ENCODE data around the gene ASS1.

ASS1 gene

DNA sequence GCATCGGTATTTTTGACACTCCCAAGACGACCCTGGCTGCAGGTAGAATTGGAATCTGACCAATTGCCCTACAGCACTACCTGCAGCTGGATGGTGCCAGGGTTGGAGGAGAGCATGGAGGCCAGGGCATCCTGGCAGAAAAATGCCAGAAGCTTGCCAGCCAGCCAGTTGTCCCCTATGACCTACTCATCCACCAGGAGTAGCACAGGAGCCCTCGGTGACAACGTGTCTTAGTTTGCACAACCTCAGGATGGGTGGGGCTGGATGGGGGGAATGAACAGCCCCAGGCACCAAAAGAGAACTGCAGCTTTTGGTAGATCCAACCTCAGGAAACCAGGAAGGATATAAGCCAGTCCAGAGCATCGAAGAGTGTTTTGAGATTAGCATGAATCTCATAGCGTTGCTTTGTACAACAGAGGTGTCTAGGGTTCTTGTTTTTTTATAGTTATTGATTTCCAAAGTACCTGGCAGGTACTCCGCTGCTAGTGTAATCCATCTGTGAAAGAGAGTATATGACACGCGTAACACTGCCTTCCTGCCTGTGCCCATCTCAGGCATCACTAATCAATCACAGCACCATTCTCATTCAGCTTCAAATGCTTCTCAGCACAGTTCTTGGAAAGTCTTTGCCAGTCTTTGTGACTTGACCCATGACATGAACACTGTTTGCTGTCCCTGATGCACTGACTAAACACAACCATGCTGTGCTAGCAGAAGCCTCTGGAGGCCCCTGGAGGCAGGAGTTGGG, 36.7 kb upstream of the ASS1 start:
- no peaks in the 10 kb centered on the region for H3K9me3 ChIP-seq (ENCODE audit: control insufficient read depth, low read length)
- H3K4me3 ChIP-seq (ENCODE audit: low read length): no peak overlapping the region
- H3K9ac ChIP-seq (ENCODE audit: low read length): no peak overlapping the region
- H3K27me3 ChIP-seq (ENCODE audit: control insufficient read depth, insufficient read depth, low read length): no peaks in the 10 kb centered on the region
- H3K4me1 ChIP-seq (ENCODE audit: control insufficient read depth, insufficient read depth, low read length): no peaks in the 10 kb centered on the region
- H3K36me3 ChIP-seq (ENCODE audit: control insufficient read depth, insufficient read depth, low read length): no peaks in the 10 kb centered on the region

DNA sequence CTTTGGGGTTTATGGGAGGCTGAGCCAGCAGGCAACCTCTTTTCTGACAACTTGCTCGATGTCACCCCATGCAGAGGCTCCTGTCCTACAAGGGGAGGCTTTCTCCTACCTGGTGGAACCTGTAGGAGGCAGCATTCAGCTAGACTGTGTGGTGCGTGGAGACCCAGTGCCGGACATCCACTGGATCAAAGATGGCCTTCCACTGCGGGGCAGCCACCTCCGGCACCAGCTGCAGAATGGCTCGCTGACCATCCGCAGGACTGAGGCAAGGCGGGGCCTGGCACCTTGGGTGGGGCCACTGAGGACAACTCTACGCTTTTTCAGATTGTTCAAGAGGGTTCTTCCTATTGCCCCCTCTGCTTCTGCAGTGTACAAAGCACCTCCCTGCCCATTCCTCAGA, 36.1 kb upstream of the ASS1 start:
- H3K9ac ChIP-seq (ENCODE audit: low read length): no peak overlapping the region
- H3K9me3 ChIP-seq (ENCODE audit: control insufficient read depth, low read length): no peaks in the 10 kb centered on the region
- no peaks in the 10 kb centered on the region for H3K36me3 ChIP-seq (ENCODE audit: control insufficient read depth, insufficient read depth, low read length)
- H3K4me3 ChIP-seq (ENCODE audit: low read length): no peak overlapping the region
- no peaks in the 10 kb centered on the region for H3K27me3 ChIP-seq (ENCODE audit: control insufficient read depth, insufficient read depth, low read length)
- H3K4me1 ChIP-seq (ENCODE audit: control insufficient read depth, insufficient read depth, low read length): no peaks in the 10 kb centered on the region

DNA sequence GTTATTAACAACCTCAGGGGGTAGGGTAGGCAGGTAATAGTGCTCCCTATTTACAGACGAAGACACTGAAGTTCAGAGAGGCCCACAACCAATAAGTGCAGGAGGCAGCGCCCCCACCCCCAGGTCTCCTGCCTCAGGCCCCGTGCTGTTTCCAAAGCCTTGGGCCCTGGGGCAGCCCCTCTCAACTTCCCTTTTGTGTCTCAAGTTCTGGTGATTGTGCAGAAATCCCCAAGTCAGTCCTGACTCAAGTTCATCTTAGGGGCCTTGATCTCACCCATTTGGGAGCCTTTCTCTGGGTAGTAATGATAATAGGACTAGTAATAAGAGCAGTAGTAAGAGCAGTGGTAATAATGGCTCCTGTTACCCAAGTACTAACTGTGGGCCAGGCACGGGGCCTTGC, 35.5 kb upstream of the ASS1 start:
- H3K4me3 ChIP-seq (ENCODE audit: low read length): no peak overlapping the region
- H3K36me3 ChIP-seq (ENCODE audit: control insufficient read depth, insufficient read depth, low read length): no peaks in the 10 kb centered on the region
- H3K27me3 ChIP-seq (ENCODE audit: control insufficient read depth, insufficient read depth, low read length): no peaks in the 10 kb centered on the region
- no peak overlapping the region for H3K9ac ChIP-seq (ENCODE audit: low read length)
- no peaks in the 10 kb centered on the region for H3K4me1 ChIP-seq (ENCODE audit: control insufficient read depth, insufficient read depth, low read length)
- H3K9me3 ChIP-seq (ENCODE audit: control insufficient read depth, low read length): no peaks in the 10 kb centered on the region

DNA sequence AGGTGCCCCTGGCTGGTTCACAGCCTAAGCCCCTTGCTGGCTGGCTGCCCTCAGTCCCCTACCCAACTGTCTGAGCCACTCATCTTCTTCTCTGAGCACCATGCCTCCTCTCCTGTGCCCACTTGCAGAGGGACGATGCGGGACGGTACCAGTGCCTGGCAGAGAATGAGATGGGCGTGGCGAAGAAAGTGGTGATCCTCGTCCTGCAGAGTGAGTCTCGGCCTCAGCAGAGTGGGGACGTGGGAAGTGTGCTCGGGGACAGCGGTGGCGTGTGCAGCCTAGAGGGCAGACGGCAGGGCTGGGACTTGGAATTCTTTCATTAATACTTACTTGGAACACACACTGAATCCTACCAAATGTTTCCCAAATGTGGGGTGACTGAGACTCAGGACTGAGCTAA, 34.3 kb upstream of the ASS1 start:
- no peak overlapping the region for H3K9ac ChIP-seq (ENCODE audit: low read length)
- no peaks in the 10 kb centered on the region for H3K4me1 ChIP-seq (ENCODE audit: control insufficient read depth, insufficient read depth, low read length)
- no peaks in the 10 kb centered on the region for H3K27me3 ChIP-seq (ENCODE audit: control insufficient read depth, insufficient read depth, low read length)
- no peaks in the 10 kb centered on the region for H3K9me3 ChIP-seq (ENCODE audit: control insufficient read depth, low read length)
- no peaks in the 10 kb centered on the region for H3K36me3 ChIP-seq (ENCODE audit: control insufficient read depth, insufficient read depth, low read length)
- H3K4me3 ChIP-seq (ENCODE audit: low read length): no peak overlapping the region

DNA sequence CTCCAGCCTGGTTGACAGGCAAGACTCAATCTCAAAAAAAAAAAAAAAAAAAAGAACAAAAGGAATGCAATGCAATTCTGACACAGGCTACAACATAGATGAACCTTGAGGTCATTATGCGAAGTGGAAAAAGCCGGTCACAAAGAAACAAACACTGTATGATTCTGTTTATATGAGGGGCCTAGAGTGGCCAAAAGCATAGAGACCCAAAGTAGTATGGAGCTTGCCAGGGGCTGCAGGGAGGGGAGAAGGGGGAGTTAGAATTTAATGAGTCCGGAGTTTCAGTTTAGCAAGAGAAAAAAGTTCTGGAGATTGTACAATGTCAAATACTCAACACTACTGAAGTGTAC, 33.2 kb upstream of the ASS1 start:
- no peaks in the 10 kb centered on the region for H3K36me3 ChIP-seq (ENCODE audit: control insufficient read depth, insufficient read depth, low read length)
- no peak overlapping the region for H3K9ac ChIP-seq (ENCODE audit: low read length)
- no peaks in the 10 kb centered on the region for H3K4me1 ChIP-seq (ENCODE audit: control insufficient read depth, insufficient read depth, low read length)
- no peaks in the 10 kb centered on the region for H3K27me3 ChIP-seq (ENCODE audit: control insufficient read depth, insufficient read depth, low read length)
- no peak overlapping the region for H3K4me3 ChIP-seq (ENCODE audit: low read length)
- H3K9me3 ChIP-seq (ENCODE audit: control insufficient read depth, low read length): no peaks in the 10 kb centered on the region

DNA sequence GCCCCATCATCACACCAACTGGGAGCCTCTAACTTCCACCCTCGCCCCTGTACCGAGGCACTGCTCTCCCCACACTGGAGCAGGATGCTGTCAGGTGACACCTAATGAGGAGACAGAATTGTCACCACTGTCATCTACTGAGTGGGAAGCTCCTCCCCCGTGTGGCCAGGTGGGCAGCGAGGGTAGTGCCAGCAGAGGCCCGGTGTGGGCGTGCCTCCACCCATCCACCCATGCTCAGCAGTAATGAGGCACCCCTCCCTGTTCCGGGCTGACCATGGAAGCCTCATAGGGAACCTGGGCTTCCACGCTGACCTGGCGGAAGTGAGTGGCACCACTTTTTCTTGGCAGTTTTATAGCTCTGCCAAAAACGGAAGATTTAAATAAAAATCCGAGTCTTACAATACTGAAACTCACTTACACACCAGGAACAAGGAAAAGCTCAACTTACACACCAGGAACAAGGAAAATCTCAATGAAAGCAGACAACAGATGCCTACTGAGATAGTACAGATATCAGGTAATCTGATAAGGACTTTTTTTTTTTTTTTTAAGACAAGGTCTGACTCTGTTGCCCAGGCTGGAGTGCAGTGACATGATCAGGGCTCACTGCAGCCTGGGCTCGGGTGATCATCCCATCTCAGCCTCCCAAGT, 30.6 kb upstream of the ASS1 start:
- no peaks in the 10 kb centered on the region for H3K27me3 ChIP-seq (ENCODE audit: control insufficient read depth, insufficient read depth, low read length)
- no peak overlapping the region for H3K9ac ChIP-seq (ENCODE audit: low read length)
- H3K9me3 ChIP-seq (ENCODE audit: control insufficient read depth, low read length): no peaks in the 10 kb centered on the region
- H3K36me3 ChIP-seq (ENCODE audit: control insufficient read depth, insufficient read depth, low read length): no peaks in the 10 kb centered on the region
- H3K4me1 ChIP-seq (ENCODE audit: control insufficient read depth, insufficient read depth, low read length): no peaks in the 10 kb centered on the region
- H3K4me3 ChIP-seq (ENCODE audit: low read length): no peak overlapping the region

DNA sequence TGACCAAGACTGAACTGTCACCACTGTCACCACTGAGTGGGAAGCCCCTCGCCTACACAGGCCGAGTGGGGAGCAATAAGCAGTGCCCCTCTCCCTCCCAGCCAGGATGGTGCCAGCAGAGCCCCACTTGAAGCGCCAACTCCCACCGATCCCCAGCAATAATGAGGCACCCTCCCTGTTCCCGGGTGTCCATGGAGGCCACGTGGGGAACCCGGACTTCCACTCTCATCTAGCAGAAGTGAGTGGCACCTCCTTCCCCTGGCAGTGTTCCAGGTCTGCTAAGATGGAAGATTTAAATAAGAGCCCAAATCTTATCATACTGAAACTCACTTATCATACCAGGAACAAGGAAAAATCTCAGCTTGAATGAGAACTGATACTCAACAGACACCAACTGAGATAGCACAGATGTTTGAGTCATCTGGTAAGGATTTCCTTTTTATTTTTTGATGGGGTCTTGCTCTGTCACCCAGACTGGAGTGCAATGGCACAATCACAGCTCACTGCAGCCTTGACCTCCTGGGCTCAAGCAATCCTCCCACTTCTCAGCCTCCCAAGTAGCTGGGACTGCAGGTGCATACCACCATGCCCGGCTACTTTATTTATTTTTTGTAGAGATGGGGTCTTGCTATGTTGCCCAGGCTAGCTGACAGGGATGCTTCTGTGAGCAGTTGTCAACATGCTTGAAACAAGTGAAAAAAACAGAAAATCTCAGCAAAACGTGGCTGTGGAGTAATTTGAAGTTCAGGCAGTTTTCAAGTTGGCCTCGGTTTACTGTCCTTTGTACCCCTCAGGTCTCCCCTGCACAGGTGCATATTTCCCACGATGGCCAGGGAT, 29.6 kb upstream of the ASS1 start:
- Histone ChIP-seq H3K4me3 (ENCODE audit: low read length) (no peak overlapping the region), H3K4me1 (ENCODE audit: control insufficient read depth, insufficient read depth, low read length) (no peaks in the 10 kb centered on the region), H3K27me3 (ENCODE audit: control insufficient read depth, insufficient read depth, low read length) (no peaks in the 10 kb centered on the region), H3K36me3 (ENCODE audit: control insufficient read depth, insufficient read depth, low read length) (no peaks in the 10 kb centered on the region), H3K9me3 (ENCODE audit: control insufficient read depth, low read length) (no peaks in the 10 kb centered on the region), H3K9ac (ENCODE audit: low read length) (no peak overlapping the region)

DNA sequence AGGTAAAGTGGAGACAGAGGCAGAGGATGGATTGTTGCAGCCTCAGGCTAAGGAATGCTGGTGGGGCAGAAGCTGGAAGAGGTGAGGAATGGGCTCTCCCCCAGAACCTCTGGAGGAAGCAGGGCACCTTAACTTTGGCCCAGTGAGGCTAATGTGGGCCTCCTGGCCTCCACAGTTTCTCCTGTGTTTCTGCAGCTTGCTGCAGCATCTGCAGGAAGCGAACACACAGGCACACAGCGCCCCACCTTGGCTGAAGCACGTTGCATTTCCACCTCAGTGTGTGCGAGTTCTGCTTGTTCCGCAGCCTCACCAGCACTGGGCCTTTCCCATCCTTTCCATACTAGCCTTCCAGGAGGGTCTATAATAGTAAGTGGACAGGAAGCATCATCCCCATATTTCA, 27.2 kb upstream of the ASS1 start:
- Histone ChIP-seq H3K9ac (ENCODE audit: low read length) (no peak overlapping the region), H3K4me3 (ENCODE audit: low read length) (no peak overlapping the region), H3K36me3 (ENCODE audit: control insufficient read depth, insufficient read depth, low read length) (no peaks in the 10 kb centered on the region), H3K9me3 (ENCODE audit: control insufficient read depth, low read length) (no peaks in the 10 kb centered on the region), H3K27me3 (ENCODE audit: control insufficient read depth, insufficient read depth, low read length) (no peaks in the 10 kb centered on the region), H3K4me1 (ENCODE audit: control insufficient read depth, insufficient read depth, low read length) (no peaks in the 10 kb centered on the region)

DNA sequence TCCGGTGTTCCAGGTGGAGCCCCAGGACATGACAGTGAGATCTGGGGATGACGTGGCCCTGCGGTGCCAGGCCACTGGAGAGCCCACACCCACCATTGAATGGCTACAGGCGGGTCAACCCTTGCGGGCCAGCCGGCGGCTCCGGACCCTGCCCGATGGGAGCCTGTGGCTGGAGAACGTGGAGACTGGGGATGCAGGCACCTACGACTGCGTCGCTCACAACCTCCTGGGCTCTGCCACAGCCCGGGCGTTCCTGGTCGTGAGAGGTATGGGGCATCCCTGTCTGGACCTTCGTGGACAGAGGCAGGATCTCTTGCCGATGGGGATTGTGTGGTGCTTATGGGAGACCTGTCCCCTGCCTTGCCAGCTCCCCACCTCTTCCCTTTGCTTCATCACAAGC, 26.0 kb upstream of the ASS1 start:
- H3K9me3 ChIP-seq (ENCODE audit: control insufficient read depth, low read length): no peaks in the 10 kb centered on the region
- H3K27me3 ChIP-seq (ENCODE audit: control insufficient read depth, insufficient read depth, low read length): no peaks in the 10 kb centered on the region
- H3K4me1 ChIP-seq (ENCODE audit: control insufficient read depth, insufficient read depth, low read length): no peaks in the 10 kb centered on the region
- no peaks in the 10 kb centered on the region for H3K36me3 ChIP-seq (ENCODE audit: control insufficient read depth, insufficient read depth, low read length)
- H3K9ac ChIP-seq (ENCODE audit: low read length): no peak overlapping the region
- H3K4me3 ChIP-seq (ENCODE audit: low read length): no peak overlapping the region

DNA sequence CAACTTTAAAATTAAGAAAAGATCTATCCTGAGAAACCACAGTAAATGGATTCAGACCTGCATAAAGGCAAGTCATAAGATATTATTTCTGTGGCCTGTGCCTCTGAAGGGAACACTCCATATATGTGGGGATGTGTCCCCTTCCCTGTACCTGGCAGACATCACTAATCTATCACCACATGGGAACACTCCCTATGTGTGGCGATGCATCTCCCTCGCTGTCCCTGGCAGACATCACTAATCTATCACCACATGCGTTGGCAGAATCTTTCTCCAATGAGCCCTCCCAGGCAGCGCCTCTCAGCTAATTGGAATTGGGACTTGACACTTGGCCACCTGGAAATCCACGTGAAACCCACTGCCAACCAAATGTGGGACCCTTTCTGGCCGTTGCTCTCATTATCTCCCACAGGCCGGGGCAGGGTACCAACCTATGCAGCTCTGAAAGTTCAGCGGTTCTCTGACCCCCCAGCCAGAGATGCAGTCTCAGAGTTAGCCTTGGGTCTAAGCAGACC, 25.2 kb upstream of the ASS1 start:
- H3K27me3 ChIP-seq (ENCODE audit: control insufficient read depth, insufficient read depth, low read length): no peaks in the 10 kb centered on the region
- H3K9ac ChIP-seq (ENCODE audit: low read length): no peak overlapping the region
- H3K9me3 ChIP-seq (ENCODE audit: control insufficient read depth, low read length): no peaks in the 10 kb centered on the region
- H3K4me1 ChIP-seq (ENCODE audit: control insufficient read depth, insufficient read depth, low read length): no peaks in the 10 kb centered on the region
- no peak overlapping the region for H3K4me3 ChIP-seq (ENCODE audit: low read length)
- H3K36me3 ChIP-seq (ENCODE audit: control insufficient read depth, insufficient read depth, low read length): no peaks in the 10 kb centered on the region

DNA sequence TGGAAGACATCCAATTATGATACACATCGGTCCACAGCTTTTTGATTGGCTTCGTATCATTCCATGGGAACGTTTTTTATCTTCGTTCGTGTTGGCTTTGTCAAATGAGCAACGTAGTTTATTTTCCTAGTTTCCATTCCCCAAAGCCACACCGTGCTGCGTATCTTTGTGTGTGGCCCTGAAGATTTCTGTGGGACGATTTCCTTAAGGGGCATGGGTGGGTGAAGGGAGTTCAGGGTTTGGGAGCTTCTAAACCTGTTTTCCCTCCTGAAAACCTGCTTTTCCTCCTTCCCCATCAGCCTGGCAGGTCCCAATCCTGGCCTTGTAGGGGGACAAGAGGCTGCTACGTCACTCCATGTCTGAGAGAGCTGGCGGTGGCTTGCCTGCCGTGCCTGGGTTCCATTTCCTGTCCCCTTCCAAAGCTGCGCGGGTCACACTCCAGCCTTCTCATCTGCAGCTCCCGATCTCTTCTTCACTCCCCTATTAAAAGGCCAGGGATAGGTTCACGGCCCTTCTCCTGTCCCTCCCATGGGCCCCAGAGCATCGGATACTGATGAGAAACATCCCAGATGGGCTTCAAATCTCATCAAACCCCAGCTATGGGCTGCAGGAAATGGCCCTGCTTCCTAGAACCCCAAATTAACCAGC, 23.5 kb upstream of the ASS1 start:
- Histone ChIP-seq H3K27me3 (ENCODE audit: control insufficient read depth, insufficient read depth, low read length) (no peaks in the 10 kb centered on the region), H3K9ac (ENCODE audit: low read length) (no peak overlapping the region), H3K4me1 (ENCODE audit: control insufficient read depth, insufficient read depth, low read length) (no peaks in the 10 kb centered on the region), H3K36me3 (ENCODE audit: control insufficient read depth, insufficient read depth, low read length) (no peaks in the 10 kb centered on the region), H3K9me3 (ENCODE audit: control insufficient read depth, low read length) (no peaks in the 10 kb centered on the region), H3K4me3 (ENCODE audit: low read length) (no peak overlapping the region)
